LNCAP (cell line): ENCODE data around the gene UBE2Q2.

Experiments
- CTCF ChIP-seq: fragments of 450-650 bp; IDR thresholded peaks from 2 replicates; pipeline ENCODE4 v1.5.1; 2017; ENCODE audit warnings: mild to moderate bottlenecking

Gene UBE2Q2

GRCh38 chr15:75850708-75851107, 7.5 kb downstream of the UBE2Q2 start:
- no peak for TF ChIP-seq CTCF

DNA sequence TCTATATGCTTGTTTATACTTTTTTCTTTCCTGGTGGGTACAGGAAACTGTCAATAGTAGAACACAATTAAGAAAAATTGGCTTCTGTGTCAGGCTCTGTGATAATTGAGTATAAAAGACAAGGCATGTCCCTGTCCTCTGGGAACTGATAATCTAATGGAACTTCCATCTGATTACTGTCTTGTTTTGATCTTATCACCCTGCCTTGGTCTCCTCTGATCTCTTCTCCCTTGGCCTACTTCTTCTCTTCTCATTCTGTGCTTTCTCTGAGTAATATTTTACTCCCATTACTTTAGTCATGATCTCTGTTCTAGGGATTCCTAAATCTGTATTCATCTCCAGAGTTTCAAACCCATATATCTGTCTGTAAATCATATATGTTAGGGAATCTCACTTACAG, 14.6 kb downstream of the UBE2Q2 start:
- TF ChIP-seq CTCF, result no peak

- no peak for TF ChIP-seq CTCF
These were observed 18.6 kb downstream of the UBE2Q2 start for GRCh38 chr15:75861750-75862402.

DNA sequence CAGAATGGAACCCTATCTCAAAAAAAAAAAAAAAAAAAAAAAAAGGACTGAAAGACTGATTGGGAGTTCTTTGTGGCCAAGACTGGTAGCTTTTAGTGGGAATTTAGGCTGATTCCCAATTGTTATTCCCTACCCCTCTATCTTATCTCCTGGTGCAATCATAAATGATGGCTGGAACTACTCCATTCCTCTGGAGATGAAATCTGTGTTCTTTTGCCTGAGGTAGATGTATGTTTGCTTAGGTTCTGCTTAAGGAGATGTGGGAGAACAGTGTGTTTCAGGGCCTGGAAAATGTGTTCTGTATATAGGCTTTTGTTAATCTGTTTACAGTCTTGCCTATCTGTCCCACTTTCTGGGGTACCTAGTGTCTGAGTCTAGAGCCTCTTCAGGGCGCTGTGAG, 19.5 kb downstream of the UBE2Q2 start:
- TF ChIP-seq CTCF, result no peak

GRCh38 chr15:75864213-75865059, 21.2 kb downstream of the UBE2Q2 start:
- no peak for TF ChIP-seq CTCF

- TF ChIP-seq CTCF, result no peak
These were observed 23.7 kb downstream of the UBE2Q2 start for GRCh38 chr15:75866916-75867315.

DNA sequence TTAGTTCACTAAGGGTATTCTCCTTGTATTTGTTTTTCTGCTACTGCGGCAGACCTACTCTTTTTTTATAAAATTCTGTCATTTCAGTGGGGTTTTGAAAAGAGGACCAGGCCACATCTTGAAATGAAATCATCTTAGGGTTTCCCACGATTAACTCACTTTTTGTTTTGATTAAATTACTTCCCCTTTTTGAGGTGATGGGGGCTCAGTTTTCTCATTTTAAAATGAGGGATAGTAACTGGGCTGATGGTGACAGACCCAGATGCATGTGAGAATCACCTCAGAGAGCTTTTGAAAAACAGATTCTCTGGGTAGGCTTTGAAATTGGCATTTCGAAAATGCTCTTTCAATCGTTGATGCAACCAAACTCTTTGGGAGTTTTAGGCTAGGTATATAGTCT, 24.2 kb downstream of the UBE2Q2 start:
- no peak for TF ChIP-seq CTCF
